ENCODE measurements around the gene TMTC1.

Gene TMTC1

GRCh38 chr12:29780084-29780483, 3.7 kb downstream of the TMTC1 start:
- no peak for DNase-seq (ENCODE audit: low read depth in 3 of 3)

GRCh38 chr12:29778531-29778930, 5.2 kb downstream of the TMTC1 start:
- no peak for DNase-seq (ENCODE audit: low read depth in 3 of 3)

DNA sequence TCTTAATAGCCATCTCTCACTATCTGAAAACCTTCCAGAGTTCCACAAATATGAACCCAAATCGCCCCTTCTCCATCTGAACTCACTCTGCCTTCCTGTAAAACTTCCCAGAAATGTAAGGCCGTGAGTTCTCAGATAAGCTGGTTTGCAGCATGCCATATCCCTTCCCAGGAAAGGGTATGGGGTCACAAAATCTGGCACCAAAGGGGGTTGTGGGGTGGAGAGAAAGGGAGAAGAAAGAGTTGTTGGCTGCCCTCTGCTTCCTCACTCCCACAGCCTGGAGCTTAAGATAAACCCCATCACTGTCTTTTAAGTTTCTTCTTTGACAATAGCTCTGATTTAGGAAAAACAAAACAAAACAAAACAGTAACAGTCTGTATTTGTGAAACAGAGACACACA, 10.7 kb downstream of the TMTC1 start:
- DNase-seq (ENCODE audit: low read depth in 3 of 3) = no peak

- no peak for DNase-seq (ENCODE audit: low read depth in 3 of 3)
These were observed 12.0 kb downstream of the TMTC1 start for GRCh38 chr12:29771786-29772185.

GRCh38 chr12:29771165-29771564, 12.6 kb downstream of the TMTC1 start:
- DNase-seq (ENCODE audit: low read depth in 3 of 3) = no peak

- no peak for DNase-seq (ENCODE audit: low read depth in 3 of 3)
These were observed 14.4 kb downstream of the TMTC1 start for GRCh38 chr12:29769162-29769858.

DNA sequence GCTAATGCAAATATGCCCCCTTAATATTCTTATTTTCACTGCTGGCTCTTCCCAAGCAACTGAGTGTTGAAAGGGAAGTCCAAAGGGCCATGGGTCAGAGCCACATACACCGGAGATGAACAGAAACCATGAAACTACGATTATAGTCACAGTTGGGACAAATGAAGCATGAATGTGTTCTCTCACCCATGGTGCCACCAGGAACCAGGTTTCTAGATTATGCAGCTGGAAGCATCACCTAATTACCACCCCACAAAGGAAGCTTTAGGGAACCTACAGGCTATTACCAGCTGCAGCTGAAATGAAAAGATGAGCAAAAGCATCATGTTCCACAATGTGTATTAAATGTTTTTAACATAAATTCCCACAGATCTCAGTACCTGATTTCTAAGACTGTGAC, 15.4 kb downstream of the TMTC1 start:
- no peak for DNase-seq (ENCODE audit: low read depth in 3 of 3)

GRCh38 chr12:29763301-29763683, 20.4 kb downstream of the TMTC1 start:
- no peak for DNase-seq (ENCODE audit: low read depth in 3 of 3)

GRCh38 chr12:29762637-29763300, 21.0 kb downstream of the TMTC1 start:
- no peak for DNase-seq (ENCODE audit: low read depth in 3 of 3)

GRCh38 chr12:29759950-29760349, 23.8 kb downstream of the TMTC1 start:
- DNase-seq (ENCODE audit: low read depth in 3 of 3) = no peak

DNA sequence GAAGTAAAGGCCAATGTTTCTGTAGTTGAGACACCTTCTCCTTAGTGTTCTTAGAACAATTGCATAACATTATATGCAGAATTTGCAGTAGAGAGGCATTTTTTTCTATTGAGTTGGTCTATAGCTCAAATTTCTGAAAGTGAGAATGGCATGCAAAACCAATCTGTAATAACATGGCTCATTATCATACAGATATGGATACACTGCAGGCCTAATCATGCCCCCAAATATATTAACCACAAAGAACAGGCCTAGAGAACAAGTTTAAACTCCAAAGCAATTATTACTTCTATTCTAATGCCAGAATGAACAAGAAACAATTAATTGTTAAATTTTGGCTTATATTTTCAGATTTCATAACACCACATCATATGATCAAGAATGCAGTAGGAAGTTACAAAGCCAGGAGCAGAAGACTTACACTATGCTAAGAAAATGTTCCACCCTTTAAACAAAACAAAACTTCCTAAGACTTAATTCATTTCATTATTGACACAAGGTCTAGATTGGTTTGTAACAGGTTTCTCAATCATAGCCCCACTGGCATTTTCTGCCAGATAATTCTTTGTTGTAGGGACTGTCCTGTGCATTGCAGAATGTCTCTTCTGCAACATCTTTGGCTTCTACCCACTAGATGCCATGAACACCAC, 26.9 kb downstream of the TMTC1 start:
- DNase-seq (ENCODE audit: low read depth in 3 of 3) = no peak

DNA sequence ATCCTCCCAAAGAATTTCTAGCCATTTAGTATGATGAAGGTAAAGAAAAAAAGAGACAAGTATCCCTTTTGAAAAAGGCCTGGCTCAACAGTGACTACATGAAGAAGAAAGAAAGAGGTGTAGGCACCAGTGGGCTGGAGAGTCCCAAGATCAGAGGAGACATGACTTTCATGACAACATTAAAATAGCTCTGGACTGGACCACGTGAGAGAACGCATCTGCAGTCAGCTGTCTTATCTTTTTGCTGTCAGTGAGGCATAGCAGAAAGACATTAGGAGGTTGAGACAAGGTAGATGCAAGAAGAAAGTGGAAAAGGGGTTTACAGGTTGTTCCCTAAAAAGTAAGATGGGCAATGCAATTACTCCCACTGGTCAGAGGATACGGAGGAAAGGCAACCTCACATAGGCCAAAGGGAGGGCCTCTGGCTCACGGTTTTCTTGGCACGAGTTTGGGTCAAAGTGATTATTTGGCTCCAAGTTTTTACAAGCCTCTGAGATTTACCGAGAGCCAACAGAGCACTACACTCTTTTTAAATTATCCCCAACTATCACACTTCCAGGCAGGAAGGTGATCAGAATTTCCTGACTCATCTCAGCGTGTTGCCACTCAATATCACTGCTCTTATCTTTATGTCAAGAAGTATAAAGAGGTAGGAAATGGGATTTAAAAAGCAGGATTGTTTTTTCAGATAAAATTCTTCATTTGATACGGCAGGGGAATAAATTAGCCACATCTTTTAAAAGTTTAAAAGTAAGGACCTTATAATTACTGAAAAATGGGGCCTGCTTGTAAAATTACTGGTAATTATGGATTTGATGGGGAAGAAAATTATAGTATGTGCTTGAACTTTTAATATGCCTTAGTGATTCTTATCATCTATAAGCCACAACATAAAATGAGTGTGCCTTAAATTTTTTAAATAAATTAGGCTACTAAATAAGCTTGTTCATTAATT, 29.2 kb downstream of the TMTC1 start:
- no peak for DNase-seq (ENCODE audit: low read depth in 3 of 3)

- no peak for DNase-seq (ENCODE audit: low read depth in 3 of 3)
These were observed 31.6 kb downstream of the TMTC1 start for GRCh38 chr12:29752121-29752520.

DNA sequence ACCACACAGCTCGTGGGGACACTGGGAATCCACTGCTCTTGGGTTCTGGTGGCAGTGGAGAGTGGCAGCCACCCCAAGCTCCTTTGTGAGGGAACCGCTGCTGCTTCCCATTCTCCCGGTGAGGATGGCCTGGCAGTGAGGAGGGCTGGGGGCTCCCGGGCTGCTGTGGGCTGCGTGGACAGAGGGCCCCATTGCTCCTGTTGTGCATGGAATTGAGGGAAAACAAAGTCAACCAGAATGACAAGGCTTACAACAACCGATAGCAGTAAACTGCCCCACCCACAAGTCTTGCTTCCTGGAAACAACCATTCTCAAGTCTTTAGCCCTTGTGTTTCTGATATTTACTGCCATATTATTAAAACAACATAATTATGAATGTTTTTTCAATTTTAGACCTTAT, 32.1 kb downstream of the TMTC1 start:
- DNase-seq (ENCODE audit: low read depth in 3 of 3) = no peak

- DNase-seq (ENCODE audit: low read depth in 3 of 3) = no peak
These were observed 32.9 kb downstream of the TMTC1 start for GRCh38 chr12:29750928-29751220.

DNA sequence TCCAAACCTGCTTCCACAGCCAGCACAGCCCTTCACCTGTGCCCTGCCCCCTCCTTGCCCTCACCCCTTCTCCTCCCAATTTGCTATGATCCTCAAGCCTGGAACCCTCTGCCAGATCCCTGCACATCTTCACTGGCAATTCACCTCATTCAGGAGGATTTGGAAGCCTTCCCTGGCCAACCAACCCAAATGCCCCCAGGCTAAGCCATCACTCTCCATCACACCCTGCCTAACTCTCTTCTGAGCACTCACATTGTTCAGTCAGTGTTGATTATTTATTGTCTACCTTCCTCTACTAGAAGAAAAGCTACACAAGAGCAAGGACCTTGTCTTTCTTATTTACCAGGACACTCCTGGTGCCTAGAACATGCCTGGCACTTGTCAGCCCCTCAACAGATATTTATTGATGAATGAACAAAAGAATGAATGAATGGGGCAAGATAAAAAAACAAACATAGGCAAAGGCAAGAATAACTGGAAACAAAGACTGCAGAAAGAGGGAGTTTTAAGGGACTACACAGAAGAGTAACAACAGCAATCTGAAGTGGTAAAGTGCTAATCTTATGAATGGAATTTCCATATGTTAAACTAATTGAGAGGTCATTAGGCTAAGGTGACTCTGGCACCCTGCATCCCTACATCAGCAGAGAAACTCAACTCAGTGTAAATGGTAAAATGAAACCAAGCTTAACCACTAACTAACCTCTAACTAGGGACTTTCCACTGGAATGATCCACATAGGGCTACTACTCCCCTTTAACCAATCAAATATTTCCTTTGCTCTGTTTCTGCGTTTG, 33.4 kb downstream of the TMTC1 start:
- DNase-seq (ENCODE audit: low read depth in 3 of 3) = no peak

DNA sequence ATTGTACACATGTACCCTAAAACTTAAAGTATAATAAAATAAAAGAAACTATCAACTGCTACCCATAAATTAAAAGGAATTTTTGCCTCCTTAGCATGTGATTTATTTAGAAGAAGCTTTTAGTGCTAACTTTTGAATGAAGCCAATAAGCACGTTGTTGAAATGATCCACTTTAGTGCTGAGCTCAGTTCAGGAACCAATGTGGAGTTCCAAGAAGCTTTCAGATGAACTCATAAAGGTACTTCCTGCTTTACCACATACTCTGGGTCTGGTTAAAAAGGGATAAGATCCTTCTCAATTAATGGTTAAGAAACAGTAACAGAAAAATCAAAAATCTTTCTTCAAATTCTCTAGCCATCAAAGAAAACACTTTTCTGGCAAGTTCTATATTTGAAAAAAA, 39.4 kb downstream of the TMTC1 start:
- no peak for DNase-seq (ENCODE audit: low read depth in 3 of 3)

- no peak for DNase-seq (ENCODE audit: low read depth in 3 of 3)
These were observed 39.9 kb downstream of the TMTC1 start for GRCh38 chr12:29743801-29744200.

- no peak for DNase-seq (ENCODE audit: low read depth in 3 of 3)
These were observed 40.7 kb downstream of the TMTC1 start for GRCh38 chr12:29743077-29743476.

- no peak for DNase-seq (ENCODE audit: low read depth in 3 of 3)
These were observed 41.1 kb downstream of the TMTC1 start for GRCh38 chr12:29742646-29743045.
